B cell (primary cell): Measurements from ENCODE around the gene ZSWIM6. TPM values are rescaled to one million over a fixed set of nuclear protein-coding genes. Genes with fewer than 3 reads are reported as not detected.

Source experiments
- ATAC-seq: fragments of 200-7000 bp; cut with Tn5 transposase; one replicate; pipeline ENCODE4 v1.10.0; 2021; ENCODE audit warnings: low read depth, mild to moderate bottlenecking, moderate number of reproducible peaks, moderate library complexity
- CTCF ChIA-PET: fragments of 350-600 bp; sonication (Branson Sonifier 250); formaldehyde crosslinking; loops from one replicate; lab custom pipeline; 2021; ENCODE audit warnings: antibody characterized with exemption, inconsistent platforms; lab: Charles Lee
- POLR2A ChIA-PET: fragments of 350-600 bp; sonication (Branson Sonifier 250); formaldehyde crosslinking; loops from one replicate; lab custom pipeline; 2021; ENCODE audit warnings: antibody characterized with exemption; lab: Charles Lee
- DNase-seq: peaks from one replicate; pipeline ENCODE4 v3.0.0; 2013
- H2AFZ ChIP-seq: 2 replicates; pipeline ENCODE4 v1.6.1; 2012; ENCODE audit warnings: mild to moderate bottlenecking, low read depth, low read length; ENCODE audit not compliant: insufficient read depth, poor library complexity, severe bottlenecking
- H3K27ac ChIP-seq, 2 donors: 1 replicate in 1 of 2; 2 replicates in 1 of 2; pipeline ENCODE4 v1.5.1; 2012 to 2013; ENCODE audit warnings: low read length in 2 of 2, mild to moderate bottlenecking in 2 of 2, moderate library complexity in 1 of 2
- H3K27me3 ChIP-seq, 4 experiments: fragments of 200-600 bp in 1 of 4; sonication (generic) in 1 of 4; replicated peaks in 1 of 4; 1 replicate in 2 of 4; 2 replicates in 2 of 4; pipeline versions ENCODE4 v1.6.1 to v1.7.0; 2013 to 2016; ENCODE audit warnings: low read length in 3 of 4, mild to moderate bottlenecking in 2 of 4, mixed read lengths in 1 of 4, moderate library complexity in 1 of 4; ENCODE audit not compliant: insufficient read depth in 4 of 4, control insufficient read depth in 3 of 4; ENCODE audit errors: control extremely low read depth in 1 of 4
- H3K36me3 ChIP-seq, 2 experiments: replicated peaks in 1 of 2; 1 replicate in 1 of 2; 2 replicates in 1 of 2; pipeline versions ENCODE4 v1.6.1 to v1.7.1; 2013; ENCODE audit warnings: low read length in 1 of 2; ENCODE audit not compliant: insufficient read depth in 2 of 2, control insufficient read depth in 1 of 2; ENCODE audit errors: control extremely low read depth in 1 of 2, extremely low read depth in 1 of 2
- H3K4me1 ChIP-seq, 2 donors: fragments of 200-600 bp in 1 of 2; sonication (generic) in 1 of 2; 1 replicate in 1 of 2; 2 replicates in 1 of 2; pipeline versions ENCODE4 v1.5.1 to v1.6.1; 2013 to 2017; ENCODE audit warnings: low read length in 2 of 2; ENCODE audit not compliant: control insufficient read depth in 2 of 2, insufficient read depth in 2 of 2
- H3K4me2 ChIP-seq: replicated peaks from 2 replicates; pipeline ENCODE3; 2012; ENCODE audit warnings: mild to moderate bottlenecking, low read depth, low read length; ENCODE audit not compliant: poor library complexity, severe bottlenecking
- H3K4me3 ChIP-seq, 5 experiments: fragments of 200-600 bp in 1 of 5; sonication (generic) in 1 of 5; 1 replicate in 3 of 5; 2 replicates in 2 of 5; pipeline versions ENCODE4 v1.5.1 to v1.7.0; 2011 to 2016; ENCODE audit warnings: low read length in 4 of 5, mild to moderate bottlenecking in 4 of 5, low read depth in 2 of 5, control low read depth in 1 of 5, moderate library complexity in 1 of 5; ENCODE audit not compliant: insufficient read depth in 1 of 5; ENCODE audit errors: control extremely low read depth in 1 of 5, extremely low read depth in 1 of 5
- H3K79me2 ChIP-seq: fragments of 200-600 bp; sonication (generic); one replicate; pipeline ENCODE4 v1.6.0; 2016; ENCODE audit warnings: low read length; ENCODE audit not compliant: control insufficient read depth, insufficient read depth
- H3K9ac ChIP-seq: fragments of 200-600 bp; sonication (generic); 2 replicates; pipeline ENCODE4 v1.6.1; 2017; ENCODE audit warnings: mild to moderate bottlenecking, low read length, moderate library complexity
- H3K9me3 ChIP-seq, 3 donors: one replicate each; pipeline versions ENCODE4 v1.6.1 to v1.7.1; 2013; ENCODE audit warnings: low read length in 2 of 3; ENCODE audit not compliant: control insufficient read depth in 2 of 3, insufficient read depth in 1 of 3; ENCODE audit errors: control extremely low read depth in 1 of 3
- H4K20me1 ChIP-seq: 2 replicates; pipeline ENCODE4 v1.6.0; 2012; ENCODE audit warnings: mild to moderate bottlenecking, low read length; ENCODE audit not compliant: insufficient read depth, control insufficient read depth, poor library complexity, severe bottlenecking
- H3K27ac Mint-ChIP-seq: one replicate; pipeline ENCODE4 v1.8.0; 2021; ENCODE audit warnings: mixed read lengths
- H3K27me3 Mint-ChIP-seq: one replicate; pipeline ENCODE4 v1.8.0; 2021; ENCODE audit warnings: mixed read lengths
- H3K4me1 Mint-ChIP-seq: one replicate; pipeline ENCODE4 v1.8.0; 2021; ENCODE audit warnings: mixed read lengths
- H3K4me3 Mint-ChIP-seq: one replicate; pipeline ENCODE4 v1.8.0; 2021; ENCODE audit warnings: mixed read lengths
- H3K9me3 Mint-ChIP-seq: one replicate; pipeline ENCODE4 v1.8.0; 2022; ENCODE audit warnings: mixed read lengths; ENCODE audit not compliant: insufficient read depth
- CTCF ChIP-seq: fragments of 200-600 bp; IDR thresholded peaks from one replicate; pipeline ENCODE4 v1.8.0; 2022; ENCODE audit warnings: antibody characterized with exemption, mild to moderate bottlenecking
- EZH2 ChIP-seq: IDR thresholded peaks from 2 replicates; pipeline ENCODE4 v1.6.1; 2012; ENCODE audit warnings: borderline replicate concordance, low read depth, mild to moderate bottlenecking, moderate library complexity, low read length; ENCODE audit not compliant: insufficient read depth, poor library complexity, severe bottlenecking
- WGBS: methylation state at CpG from one replicate; pipeline ENCODE4 v1.1.5; 2013; ENCODE audit warnings: missing lambda C conversion rate; ENCODE audit not compliant: insufficient coverage; 5-methylcytosine and 5-hydroxymethylcytosine counted together
- intact Hi-C: fragments of 100-400 bp; cut with micrococcal nuclease; formaldehyde crosslinking; loops from one replicate; pipeline ENCODE4 v1.10.0; 2022
- polyA plus RNA-seq: library from polyadenylated mRNA; depleted of rRNA; stranded (reverse); fragments of >200 nt; gene quantifications from 2 replicates; pipeline ENCODE4 v1.2.3, GENCODE V29; 2012
- total RNA-seq, 2 donors: library from RNA; stranded (reverse); fragments of 120-200 nt in 1 of 2; gene quantifications; 1 replicate in 1 of 2; 2 replicates in 1 of 2; pipeline versions ENCODE4 v1.2.3 to v1.2.4, GENCODE V29; 2013 to 2022

ZSWIM6 gene
- total and polyA plus RNA-seq, 2 donors (not counting 1 experiment from before 2014, with no cell fraction given) = 7.9 to 16.4 TPM

GRCh38 chr5:61330845-61331406 lies 1.1 kb upstream of the ZSWIM6 start:
- H3K9ac ChIP-seq = peak overlapping the region; percentile 86
- H3K9me3 Mint-ChIP-seq = no peaks in the 10 kb centered on the region
- no peaks in the 10 kb centered on the region for H3K36me3 ChIP-seq
- intact Hi-C loops = loop anchor here (1.0 to 5.0 kb wide), 5 partner anchors 12 to 386 kb away; partner anchors contain the start of genes ERCC8, NDUFAF2 and SMIM15
- peak; percentile 90 for DNase-seq
- peaks cover 46% of the 10 kb centered on the region for H3K4me1 Mint-ChIP-seq
- peak; percentile 15 for ATAC-seq
- peak overlapping the region; percentile 98 for H3K27ac Mint-ChIP-seq
- H3K4me3 ChIP-seq = peak overlapping the region; percentile 73 to 98 (median 84)
- under 1% methylated on average over 80 of the region's 80 CpGs for WGBS
- H3K27me3 Mint-ChIP-seq = peaks cover 10% of the 10 kb centered on the region
- TF ChIP-seq EZH2 (no peak), CTCF (peak; percentile 59)
- H3K27ac ChIP-seq = peak overlapping the region; percentile 85 to 89
- H3K4me2 ChIP-seq = peak overlapping the region; percentile 83
- H3K9me3 ChIP-seq = no peaks in the 10 kb centered on the region
- peaks cover 32 to 38% of the 10 kb centered on the region in 2 donors for H3K4me1 ChIP-seq
- H3K4me3 Mint-ChIP-seq = peak overlapping the region; percentile 94
- ChIA-PET POLR2A (interaction anchor here (1.2 to 2.8 kb wide), 2 partner anchors 16 to 78 kb away, joined by 5 to 29 read pairs; no protein-coding TSS in a partner anchor), CTCF (interaction anchor here (0.9 to 2.7 kb wide), 7 partner anchors 10 to 276 kb away, joined by 3 to 18 read pairs (median 5); no protein-coding TSS in a partner anchor)
- H3K27me3 ChIP-seq = peaks cover 0 to 6% (median 3%) of the 10 kb centered on the region in 4 experiments
- peaks cover 31% of the 10 kb centered on the region for H4K20me1 ChIP-seq
- peaks cover 32% of the 10 kb centered on the region for H3K79me2 ChIP-seq
- H2AFZ ChIP-seq = peak overlapping the region; percentile 91

DNA sequence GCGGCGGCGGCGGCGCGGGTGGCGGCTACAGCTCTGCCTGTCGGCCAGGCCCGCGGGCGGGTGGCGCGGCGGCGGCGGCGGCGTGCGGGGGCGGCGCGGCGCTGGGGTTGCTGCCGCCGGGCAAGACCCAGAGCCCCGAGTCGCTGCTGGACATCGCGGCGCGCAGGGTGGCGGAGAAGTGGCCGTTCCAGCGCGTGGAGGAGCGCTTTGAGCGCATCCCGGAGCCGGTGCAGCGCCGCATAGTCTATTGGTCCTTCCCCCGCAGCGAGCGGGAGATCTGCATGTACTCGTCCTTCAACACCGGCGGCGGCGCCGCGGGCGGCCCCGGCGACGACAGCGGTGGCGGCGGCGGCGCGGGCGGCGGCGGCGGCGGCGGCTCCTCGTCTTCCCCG lies 296 bp downstream of the ZSWIM6 start:
- Mint-ChIP-seq H3K4me3 (peak overlapping the region; percentile 94), H3K4me1 (peaks cover 49% of the 10 kb centered on the region), H3K27me3 (peaks cover 8% of the 10 kb centered on the region), H3K9me3 (no peaks in the 10 kb centered on the region), H3K27ac (peak overlapping the region; percentile 98)
- WGBS = under 1% methylated on average over 69 of the region's 69 CpGs
- Histone ChIP-seq H3K9ac (peak overlapping the region; percentile 38), H3K36me3 (no peaks in the 10 kb centered on the region), H3K27ac (peak overlapping the region; percentile 54 to 65), H3K4me3 (peak overlapping the region; percentile 43 to 77 (median 57)), H4K20me1 (peaks cover 45% of the 10 kb centered on the region), H3K4me2 (peak overlapping the region; percentile 46), H3K79me2 (peaks cover 46% of the 10 kb centered on the region), H3K4me1 (peaks cover 32 to 38% of the 10 kb centered on the region in 2 donors), H2AFZ (no peak overlapping the region), H3K9me3 (peaks cover 0 to 5% (median 0%) of the 10 kb centered on the region in 3 donors), H3K27me3 (peaks cover 0 to 6% (median 2%) of the 10 kb centered on the region in 4 experiments)
- POLR2A ChIA-PET = interaction anchor here (0.6 to 2.8 kb wide), 2 partner anchors 38 to 76 kb away, joined by 4 to 29 read pairs; no protein-coding TSS in a partner anchor
- CTCF ChIA-PET = interaction anchor here (1.5 kb wide), 1 partner anchor 12 kb away, joined by 6 read pairs; no protein-coding TSS in a partner anchor
- no peak for ATAC-seq
- TF ChIP-seq EZH2 = no peak
- TF ChIP-seq CTCF = no peak
- intact Hi-C loops = loop anchor here (2.0 to 5.0 kb wide), 2 partner anchors 55 to 1070 kb away; partner anchors contain the start of gene DIMT1
- no peak for DNase-seq
